ENCODE results near the gene MEG3. TPM values are rescaled to one million over a fixed set of nuclear protein-coding genes. Genes with fewer than 3 reads are reported as not detected.

The MEG3 gene
- total RNA-seq, 1 donor from 2014 or later: 46.1 TPM

GRCh38 chr14:100889641-100890040, 63.7 kb downstream of the MEG3 start:
- no peaks in the 10 kb centered on the region for H3K27me3 ChIP-seq (ENCODE audit: control insufficient read depth, insufficient read depth, low read length)
- DNase-seq (ENCODE audit: low read depth): no peak
- no peak for TF ChIP-seq CTCF (IDR thresholded peaks at IDR 0.05; ENCODE audit: insufficient read depth, low read length, poor library complexity, severe bottlenecking)
- no peaks in the 10 kb centered on the region for H3K36me3 ChIP-seq (ENCODE audit: control insufficient read depth, insufficient read depth, low read length)
- no peak overlapping the region for H3K4me3 ChIP-seq (ENCODE audit: low read depth, low read length)

- no peaks in the 10 kb centered on the region for H3K36me3 ChIP-seq (ENCODE audit: control insufficient read depth, insufficient read depth, low read length)
- DNase-seq (ENCODE audit: low read depth): no peak
- no peaks in the 10 kb centered on the region for H3K27me3 ChIP-seq (ENCODE audit: control insufficient read depth, insufficient read depth, low read length)
- TF ChIP-seq CTCF (IDR thresholded peaks at IDR 0.05; ENCODE audit: insufficient read depth, low read length, poor library complexity, severe bottlenecking): no peak
- H3K4me3 ChIP-seq (ENCODE audit: low read depth, low read length): no peak overlapping the region
Measured at GRCh38 chr14:100890061-100890850, 64.3 kb downstream of the MEG3 start.

GRCh38 chr14:100891051-100891450, 65.1 kb downstream of the MEG3 start:
- no peak for DNase-seq (ENCODE audit: low read depth)
- no peak for TF ChIP-seq CTCF (IDR thresholded peaks at IDR 0.05; ENCODE audit: insufficient read depth, low read length, poor library complexity, severe bottlenecking)
- no peaks in the 10 kb centered on the region for H3K36me3 ChIP-seq (ENCODE audit: control insufficient read depth, insufficient read depth, low read length)

GRCh38 chr14:100891501-100892445, 65.9 kb downstream of the MEG3 start:
- DNase-seq (ENCODE audit: low read depth): no peak
- H3K36me3 ChIP-seq (ENCODE audit: control insufficient read depth, insufficient read depth, low read length): no peaks in the 10 kb centered on the region
- peaks cover 6% of the 10 kb centered on the region for H3K27me3 ChIP-seq (ENCODE audit: control insufficient read depth, insufficient read depth, low read length)
- H3K4me3 ChIP-seq (ENCODE audit: low read depth, low read length): no peak overlapping the region
- TF ChIP-seq CTCF (IDR thresholded peaks at IDR 0.05; ENCODE audit: insufficient read depth, low read length, poor library complexity, severe bottlenecking): no peak

More at GRCh38 chr14:100891051-100891450, 65.1 kb downstream of the MEG3 start:
- Histone ChIP-seq H3K27me3 (ENCODE audit: control insufficient read depth, insufficient read depth, low read length) (no peaks in the 10 kb centered on the region), H3K4me3 (ENCODE audit: low read depth, low read length) (no peak overlapping the region)

- no peak for DNase-seq (ENCODE audit: low read depth)
- H3K27me3 ChIP-seq (ENCODE audit: control insufficient read depth, insufficient read depth, low read length): peaks cover 7% of the 10 kb centered on the region
- H3K4me3 ChIP-seq (ENCODE audit: low read depth, low read length): no peak overlapping the region
- no peak for TF ChIP-seq CTCF (IDR thresholded peaks at IDR 0.05; ENCODE audit: insufficient read depth, low read length, poor library complexity, severe bottlenecking)
- H3K36me3 ChIP-seq (ENCODE audit: control insufficient read depth, insufficient read depth, low read length): no peaks in the 10 kb centered on the region
Measured at GRCh38 chr14:100892496-100893227, 66.7 kb downstream of the MEG3 start.
